Neuron (in vitro differentiated cells): ENCODE results near the gene BMPR1A.

Source experiments
- H2AFZ ChIP-seq: one replicate; pipeline ENCODE4 v1.6.1; 2013; ENCODE audit warnings: low read depth, mild to moderate bottlenecking, inconsistent platforms, low read length, moderate library complexity
- H3K27me3 ChIP-seq: one replicate; pipeline ENCODE4 v1.6.1; 2013; ENCODE audit warnings: low read length; ENCODE audit not compliant: insufficient read depth
- H3K36me3 ChIP-seq: one replicate; pipeline ENCODE4 v1.6.1; 2013; ENCODE audit warnings: low read length; ENCODE audit not compliant: insufficient read depth
- H3K4me1 ChIP-seq: one replicate; pipeline ENCODE4 v1.6.1; 2013; ENCODE audit warnings: low read length; ENCODE audit not compliant: insufficient read depth
- H3K4me3 ChIP-seq: 2 replicates; pipeline ENCODE4 v1.5.1; 2013; ENCODE audit warnings: mild to moderate bottlenecking, low read length, moderate library complexity
- H3K9me3 ChIP-seq: one replicate; pipeline ENCODE4 v1.6.1; 2013; ENCODE audit warnings: low read length

The BMPR1A gene

GRCh38 chr10:86785037-86785436 lies 28.6 kb downstream of the BMPR1A start:
- Histone ChIP-seq H3K4me1 (peaks cover 14% of the 10 kb centered on the region), H3K4me3 (no peak overlapping the region), H3K9me3 (peaks cover 6% of the 10 kb centered on the region), H3K36me3 (no peaks in the 10 kb centered on the region), H3K27me3 (no peaks in the 10 kb centered on the region), H2AFZ (no peak overlapping the region)

DNA sequence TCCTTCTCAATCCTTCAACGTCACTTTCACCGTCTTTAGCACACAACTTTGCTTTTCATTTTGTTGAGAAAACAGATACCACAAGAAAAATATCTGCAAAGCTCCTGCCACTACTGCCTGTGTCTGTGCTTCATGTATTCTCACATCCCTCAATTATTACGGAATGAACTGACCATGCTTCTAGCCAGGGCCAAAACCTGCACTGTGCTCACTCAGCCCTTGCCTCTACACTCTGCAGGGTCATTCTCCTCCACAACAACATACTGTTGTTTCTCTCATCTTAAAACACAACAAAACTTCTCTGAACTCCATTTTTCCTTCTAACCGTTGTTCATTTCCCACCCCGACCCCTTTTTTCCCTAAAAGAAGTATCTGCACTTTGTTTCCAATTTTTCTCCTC lies 29.5 kb downstream of the BMPR1A start:
- no peak overlapping the region for H2AFZ ChIP-seq
- peaks cover 4% of the 10 kb centered on the region for H3K9me3 ChIP-seq
- no peaks in the 10 kb centered on the region for H3K36me3 ChIP-seq
- no peaks in the 10 kb centered on the region for H3K27me3 ChIP-seq
- peaks cover 14% of the 10 kb centered on the region for H3K4me1 ChIP-seq
- no peak overlapping the region for H3K4me3 ChIP-seq

DNA sequence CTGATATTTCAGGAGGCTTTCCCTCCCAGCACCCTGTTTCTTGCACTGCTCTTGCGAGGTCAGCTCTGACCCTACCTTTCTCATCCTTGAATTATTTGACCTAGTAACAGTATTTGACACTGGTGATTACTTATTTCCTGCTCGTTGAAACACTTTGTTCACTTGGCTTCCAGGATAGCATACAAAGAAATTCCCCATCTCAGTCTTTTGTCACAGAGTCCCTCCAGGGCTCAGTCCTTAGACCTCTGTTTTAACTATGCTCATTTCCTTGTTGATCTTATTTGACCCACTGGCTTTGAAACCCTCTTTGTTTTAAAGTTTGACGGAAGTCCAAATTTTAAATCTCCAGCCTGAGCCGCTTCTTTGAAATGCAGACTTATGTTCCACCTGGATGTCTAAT lies 29.9 kb downstream of the BMPR1A start:
- no peak overlapping the region for H3K4me3 ChIP-seq
- peaks cover 4% of the 10 kb centered on the region for H3K9me3 ChIP-seq
- peaks cover 14% of the 10 kb centered on the region for H3K4me1 ChIP-seq
- no peak overlapping the region for H2AFZ ChIP-seq
- H3K27me3 ChIP-seq = no peaks in the 10 kb centered on the region
- H3K36me3 ChIP-seq = no peaks in the 10 kb centered on the region

GRCh38 chr10:86790394-86790793 lies 34.0 kb downstream of the BMPR1A start:
- Histone ChIP-seq H3K36me3 (peaks cover 4% of the 10 kb centered on the region), H2AFZ (no peak overlapping the region), H3K27me3 (no peaks in the 10 kb centered on the region), H3K4me1 (peaks cover 14% of the 10 kb centered on the region), H3K4me3 (no peak overlapping the region), H3K9me3 (no peaks in the 10 kb centered on the region)

DNA sequence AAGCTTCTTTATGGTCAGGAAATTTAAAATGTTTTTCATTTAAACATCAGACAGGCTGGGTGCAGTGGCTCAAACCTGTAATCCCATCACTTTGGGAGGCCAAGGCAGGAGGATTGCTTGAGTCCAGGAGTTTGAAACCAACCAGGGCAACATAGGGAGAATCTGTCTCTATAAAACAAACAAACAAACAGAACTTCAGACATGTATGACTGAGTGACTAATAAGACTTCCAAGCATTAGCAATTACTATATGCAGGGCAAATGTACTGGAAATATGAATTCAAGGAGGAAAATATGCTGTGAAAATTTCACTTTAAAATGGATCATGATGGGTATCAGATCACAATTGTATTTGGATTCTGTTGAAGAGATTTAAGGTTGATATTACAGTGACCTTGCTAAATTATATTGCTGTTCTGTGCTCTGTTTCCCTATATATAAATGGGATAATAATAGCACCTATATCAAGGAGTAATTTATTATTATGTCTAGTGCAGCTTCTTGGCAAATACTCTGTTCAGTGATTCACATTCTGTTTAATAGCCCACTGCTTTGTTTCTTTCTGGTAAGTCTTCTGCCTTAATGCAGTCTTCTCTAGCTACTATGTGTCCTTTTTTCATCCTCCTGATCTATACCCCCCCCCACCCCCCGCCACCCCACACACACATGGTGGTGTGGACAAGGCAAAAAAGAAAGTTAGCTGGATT lies 36.2 kb downstream of the BMPR1A start:
- Histone ChIP-seq H2AFZ (no peak overlapping the region), H3K4me1 (peaks cover 4% of the 10 kb centered on the region), H3K36me3 (peaks cover 4% of the 10 kb centered on the region), H3K27me3 (no peaks in the 10 kb centered on the region), H3K9me3 (no peaks in the 10 kb centered on the region), H3K4me3 (no peak overlapping the region)

DNA sequence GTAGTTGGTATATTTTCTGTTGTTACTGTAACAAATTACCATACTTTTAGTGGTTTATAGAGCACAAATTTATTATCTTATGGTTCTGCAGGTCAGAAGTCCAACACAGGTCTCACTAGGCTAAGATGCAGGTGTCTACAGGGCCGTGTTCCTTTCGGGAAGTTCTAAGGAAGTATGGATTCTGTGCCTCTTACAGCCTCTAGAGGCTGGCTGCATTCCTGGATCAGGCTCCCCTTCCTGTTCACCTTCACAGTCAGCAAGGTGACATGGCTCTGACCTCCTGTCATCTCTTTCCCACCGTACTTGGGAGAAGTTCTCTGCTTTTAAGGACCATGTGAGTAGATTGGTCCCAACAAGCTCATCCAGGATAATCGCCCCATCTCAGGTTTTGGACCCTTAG lies 37.3 kb downstream of the BMPR1A start:
- no peak overlapping the region for H2AFZ ChIP-seq
- H3K27me3 ChIP-seq = no peaks in the 10 kb centered on the region
- peaks cover 4% of the 10 kb centered on the region for H3K36me3 ChIP-seq
- H3K4me3 ChIP-seq = no peak overlapping the region
- H3K4me1 ChIP-seq = peaks cover 4% of the 10 kb centered on the region
- no peaks in the 10 kb centered on the region for H3K9me3 ChIP-seq

- Histone ChIP-seq H3K4me3 (peak overlapping the region; percentile 16), H3K4me1 (peaks cover 4% of the 10 kb centered on the region), H3K36me3 (peaks cover 4% of the 10 kb centered on the region), H2AFZ (no peak overlapping the region), H3K9me3 (no peaks in the 10 kb centered on the region), H3K27me3 (no peaks in the 10 kb centered on the region)
Observed at GRCh38 chr10:86795353-86795752, 38.9 kb downstream of the BMPR1A start.

- Histone ChIP-seq H3K9me3 (no peaks in the 10 kb centered on the region), H3K27me3 (no peaks in the 10 kb centered on the region), H3K4me1 (peaks cover 4% of the 10 kb centered on the region), H3K36me3 (peaks cover 4% of the 10 kb centered on the region), H2AFZ (no peak overlapping the region), H3K4me3 (no peak overlapping the region)
Observed at GRCh38 chr10:86798025-86798424, 41.6 kb downstream of the BMPR1A start.

DNA sequence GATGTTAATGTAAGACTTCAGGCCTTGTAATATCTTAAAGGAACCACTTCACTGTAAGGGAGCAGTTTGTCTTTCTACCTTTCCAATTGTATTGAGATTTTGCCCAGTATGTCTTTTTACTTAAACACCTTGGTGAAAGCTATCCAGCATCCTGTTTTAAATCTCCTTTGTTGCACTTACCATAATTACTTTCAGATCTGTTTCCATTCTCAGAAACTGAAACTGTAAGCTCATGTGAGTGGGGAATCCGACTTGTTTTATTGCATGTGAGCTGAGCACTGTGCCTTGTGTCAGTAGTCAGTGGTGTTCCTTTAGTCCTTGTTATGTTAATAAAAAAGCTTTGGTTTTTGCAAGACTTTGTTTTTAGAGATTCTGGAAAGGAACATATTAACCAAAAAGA lies 42.2 kb downstream of the BMPR1A start:
- Histone ChIP-seq H3K4me1 (peaks cover 4% of the 10 kb centered on the region), H3K4me3 (no peak overlapping the region), H3K9me3 (no peaks in the 10 kb centered on the region), H2AFZ (no peak overlapping the region), H3K27me3 (no peaks in the 10 kb centered on the region), H3K36me3 (peaks cover 3% of the 10 kb centered on the region)

- H3K9me3 ChIP-seq = no peaks in the 10 kb centered on the region
- H3K27me3 ChIP-seq = no peaks in the 10 kb centered on the region
- no peaks in the 10 kb centered on the region for H3K36me3 ChIP-seq
- peaks cover 4% of the 10 kb centered on the region for H3K4me1 ChIP-seq
- H2AFZ ChIP-seq = no peak overlapping the region
- H3K4me3 ChIP-seq = no peak overlapping the region
Observed at GRCh38 chr10:86799188-86799845, 42.9 kb downstream of the BMPR1A start.

GRCh38 chr10:86801995-86802394 lies 45.6 kb downstream of the BMPR1A start:
- Histone ChIP-seq H3K4me1 (no peaks in the 10 kb centered on the region), H3K4me3 (no peak overlapping the region), H3K9me3 (no peaks in the 10 kb centered on the region), H2AFZ (no peak overlapping the region), H3K36me3 (peaks cover 2% of the 10 kb centered on the region), H3K27me3 (no peaks in the 10 kb centered on the region)

DNA sequence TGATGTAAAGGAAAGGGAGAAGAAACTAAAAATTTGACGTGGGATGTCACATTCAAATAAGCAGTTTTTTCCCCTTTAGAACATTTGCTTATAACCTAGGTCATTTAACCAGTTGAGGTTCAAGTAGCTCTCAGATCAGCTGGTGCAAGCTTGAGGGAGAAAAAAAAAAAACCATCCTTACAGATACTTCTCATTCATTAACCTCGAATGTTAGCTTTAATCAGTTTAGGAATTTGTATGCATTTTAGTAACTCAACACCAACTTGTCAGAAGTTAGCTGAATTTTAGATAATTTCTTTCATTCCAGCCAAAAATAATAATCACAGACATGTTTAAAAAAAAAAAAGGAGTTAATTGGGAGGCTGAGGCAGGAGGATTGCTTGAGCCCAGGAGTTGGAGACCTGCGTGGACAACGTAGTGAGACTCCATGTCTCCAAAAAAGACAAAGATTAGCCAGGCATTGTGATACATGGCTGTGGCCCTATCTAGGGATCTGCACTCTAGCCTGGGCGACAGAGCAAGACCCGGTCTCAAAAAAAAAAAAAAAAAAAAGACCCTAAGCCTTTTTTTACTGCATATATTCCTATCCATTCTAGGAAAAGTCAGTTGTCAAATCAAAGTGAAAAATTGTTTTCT lies 46.2 kb downstream of the BMPR1A start:
- Histone ChIP-seq H3K9me3 (no peaks in the 10 kb centered on the region), H3K27me3 (no peaks in the 10 kb centered on the region)

DNA sequence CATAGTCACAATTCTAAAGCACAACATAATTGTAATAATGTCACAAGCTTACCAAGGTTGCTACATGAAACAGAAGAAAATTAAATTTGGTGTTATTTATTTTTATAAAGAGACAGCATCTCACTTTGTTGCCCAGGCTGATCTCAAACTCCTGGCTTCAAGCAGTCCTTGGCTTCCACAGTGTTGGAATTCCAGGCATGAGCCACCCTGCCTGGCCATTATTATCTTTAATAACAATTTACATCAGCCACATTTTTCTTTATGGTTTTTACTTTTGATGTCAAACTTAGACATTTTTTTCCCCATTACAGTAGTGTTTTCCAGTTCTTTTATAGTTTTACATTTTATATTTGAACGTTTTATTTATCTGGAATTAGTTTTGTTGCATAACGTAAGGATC lies 46.7 kb downstream of the BMPR1A start:
- H3K27me3 ChIP-seq = no peaks in the 10 kb centered on the region
- no peak overlapping the region for H2AFZ ChIP-seq
- H3K36me3 ChIP-seq = peaks cover 2% of the 10 kb centered on the region
- H3K4me3 ChIP-seq = no peak overlapping the region
- no peaks in the 10 kb centered on the region for H3K4me1 ChIP-seq
- no peaks in the 10 kb centered on the region for H3K9me3 ChIP-seq

More for the DNA sequence above, 46.2 kb downstream of the BMPR1A start:
- Histone ChIP-seq H3K4me1 (no peaks in the 10 kb centered on the region), H3K4me3 (no peak overlapping the region), H3K36me3 (peaks cover 2% of the 10 kb centered on the region), H2AFZ (no peak overlapping the region)
